GM23338 (cell line): ENCODE results near the gene CABP2.

Experiments
- CREB1 ChIP-seq: fragments of 250-450 bp; sonication (Bioruptor Pico); IDR thresholded peaks from 2 replicates; pipeline ENCODE4 v1.5.0; 2020; ENCODE audit warnings: low read depth, mild to moderate bottlenecking, moderate library complexity
- CTCF ChIP-seq, 2 experiments: fragments of 200-600 bp in 1 of 2; sonication (generic) in 1 of 2; conservative IDR thresholded peaks; 2 replicates each; pipeline versions ENCODE4 v1.5.1 to v1.6.1; 2016 to 2017; ENCODE audit warnings: antibody characterized with exemption in 2 of 2, low read depth in 2 of 2, mild to moderate bottlenecking in 2 of 2, moderate library complexity in 1 of 2
- EZH2 ChIP-seq: fragments of 200-600 bp; sonication (generic); IDR thresholded peaks from one replicate; pipeline ENCODE4 v1.8.0; 2017; ENCODE audit warnings: antibody characterized with exemption, mild to moderate bottlenecking, low read depth; ENCODE audit not compliant: unreplicated experiment
- EZH2phosphoT487 ChIP-seq: fragments of 200-600 bp; sonication (generic); IDR thresholded peaks from one replicate; pipeline ENCODE4 v1.8.1; 2018; ENCODE audit warnings: antibody characterized with exemption; ENCODE audit not compliant: unreplicated experiment
- JUNB ChIP-seq: IDR thresholded peaks from one replicate; pipeline ENCODE4 v1.6.1; 2016; ENCODE audit warnings: antibody characterized with exemption; ENCODE audit not compliant: unreplicated experiment
- NANOG ChIP-seq: IDR thresholded peaks from 2 replicates; pipeline ENCODE4 v1.6.1; 2016; ENCODE audit warnings: antibody characterized with exemption, borderline replicate concordance
- POLR2AphosphoS5 ChIP-seq: IDR thresholded peaks from 2 replicates; pipeline ENCODE4 v1.6.1; 2016; ENCODE audit warnings: antibody characterized with exemption, low read depth
- REST ChIP-seq: IDR thresholded peaks from one replicate; pipeline ENCODE4 v1.6.1; 2018; ENCODE audit warnings: antibody characterized with exemption; ENCODE audit not compliant: unreplicated experiment
- STAT1 ChIP-seq: IDR thresholded peaks from one replicate; pipeline ENCODE4 v1.6.1; 2016; ENCODE audit warnings: antibody characterized with exemption; ENCODE audit not compliant: unreplicated experiment
- TF ChIP-seq, protein P1 (sequence below): fragments of 250-450 bp; sonication (Bioruptor Pico); IDR thresholded peaks from 2 replicates; pipeline ENCODE4 v1.5.0; 2020; ENCODE audit warnings: mild to moderate bottlenecking, moderate library complexity

DNA sequence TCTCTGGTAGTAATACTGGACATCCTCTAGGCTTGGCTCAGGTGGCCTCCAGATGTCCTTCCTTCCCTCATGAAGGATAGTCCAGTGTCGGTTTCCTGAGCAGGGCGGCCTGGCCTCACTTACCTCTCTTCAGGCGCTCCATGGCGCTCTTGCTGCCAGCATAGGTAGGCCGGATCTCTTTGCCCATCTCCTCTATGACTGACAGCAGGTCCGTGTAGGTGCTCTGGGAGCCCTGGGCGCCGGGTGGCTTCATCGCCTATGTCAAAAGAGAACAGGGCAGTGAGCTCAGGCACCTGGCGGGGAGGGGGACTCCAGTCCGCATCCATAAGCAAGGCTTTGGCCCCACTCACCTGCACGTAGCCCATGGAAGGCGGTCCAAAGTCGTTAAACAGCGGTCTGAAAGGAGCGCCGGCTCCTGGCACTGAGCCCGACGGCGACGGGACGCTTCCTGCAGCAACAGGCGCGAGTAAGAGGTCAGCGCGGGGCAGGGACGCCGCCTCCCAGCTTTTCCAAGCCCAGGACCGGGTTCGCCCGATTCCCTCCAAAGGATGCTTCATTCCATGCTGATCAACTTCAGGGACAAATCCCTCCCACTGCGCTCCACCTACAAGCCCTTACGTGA lies 15.9 kb downstream of the CABP2 start:
- no peak for TF ChIP-seq CTCF (conservative IDR thresholded peaks at IDR 0.05; ENCODE audit: low read depth in 2 of 2)
- no peak for TF ChIP-seq REST
- no peak for TF ChIP-seq NANOG
- TF ChIP-seq EZH2 = no peak
- TF ChIP-seq, protein P1, sequence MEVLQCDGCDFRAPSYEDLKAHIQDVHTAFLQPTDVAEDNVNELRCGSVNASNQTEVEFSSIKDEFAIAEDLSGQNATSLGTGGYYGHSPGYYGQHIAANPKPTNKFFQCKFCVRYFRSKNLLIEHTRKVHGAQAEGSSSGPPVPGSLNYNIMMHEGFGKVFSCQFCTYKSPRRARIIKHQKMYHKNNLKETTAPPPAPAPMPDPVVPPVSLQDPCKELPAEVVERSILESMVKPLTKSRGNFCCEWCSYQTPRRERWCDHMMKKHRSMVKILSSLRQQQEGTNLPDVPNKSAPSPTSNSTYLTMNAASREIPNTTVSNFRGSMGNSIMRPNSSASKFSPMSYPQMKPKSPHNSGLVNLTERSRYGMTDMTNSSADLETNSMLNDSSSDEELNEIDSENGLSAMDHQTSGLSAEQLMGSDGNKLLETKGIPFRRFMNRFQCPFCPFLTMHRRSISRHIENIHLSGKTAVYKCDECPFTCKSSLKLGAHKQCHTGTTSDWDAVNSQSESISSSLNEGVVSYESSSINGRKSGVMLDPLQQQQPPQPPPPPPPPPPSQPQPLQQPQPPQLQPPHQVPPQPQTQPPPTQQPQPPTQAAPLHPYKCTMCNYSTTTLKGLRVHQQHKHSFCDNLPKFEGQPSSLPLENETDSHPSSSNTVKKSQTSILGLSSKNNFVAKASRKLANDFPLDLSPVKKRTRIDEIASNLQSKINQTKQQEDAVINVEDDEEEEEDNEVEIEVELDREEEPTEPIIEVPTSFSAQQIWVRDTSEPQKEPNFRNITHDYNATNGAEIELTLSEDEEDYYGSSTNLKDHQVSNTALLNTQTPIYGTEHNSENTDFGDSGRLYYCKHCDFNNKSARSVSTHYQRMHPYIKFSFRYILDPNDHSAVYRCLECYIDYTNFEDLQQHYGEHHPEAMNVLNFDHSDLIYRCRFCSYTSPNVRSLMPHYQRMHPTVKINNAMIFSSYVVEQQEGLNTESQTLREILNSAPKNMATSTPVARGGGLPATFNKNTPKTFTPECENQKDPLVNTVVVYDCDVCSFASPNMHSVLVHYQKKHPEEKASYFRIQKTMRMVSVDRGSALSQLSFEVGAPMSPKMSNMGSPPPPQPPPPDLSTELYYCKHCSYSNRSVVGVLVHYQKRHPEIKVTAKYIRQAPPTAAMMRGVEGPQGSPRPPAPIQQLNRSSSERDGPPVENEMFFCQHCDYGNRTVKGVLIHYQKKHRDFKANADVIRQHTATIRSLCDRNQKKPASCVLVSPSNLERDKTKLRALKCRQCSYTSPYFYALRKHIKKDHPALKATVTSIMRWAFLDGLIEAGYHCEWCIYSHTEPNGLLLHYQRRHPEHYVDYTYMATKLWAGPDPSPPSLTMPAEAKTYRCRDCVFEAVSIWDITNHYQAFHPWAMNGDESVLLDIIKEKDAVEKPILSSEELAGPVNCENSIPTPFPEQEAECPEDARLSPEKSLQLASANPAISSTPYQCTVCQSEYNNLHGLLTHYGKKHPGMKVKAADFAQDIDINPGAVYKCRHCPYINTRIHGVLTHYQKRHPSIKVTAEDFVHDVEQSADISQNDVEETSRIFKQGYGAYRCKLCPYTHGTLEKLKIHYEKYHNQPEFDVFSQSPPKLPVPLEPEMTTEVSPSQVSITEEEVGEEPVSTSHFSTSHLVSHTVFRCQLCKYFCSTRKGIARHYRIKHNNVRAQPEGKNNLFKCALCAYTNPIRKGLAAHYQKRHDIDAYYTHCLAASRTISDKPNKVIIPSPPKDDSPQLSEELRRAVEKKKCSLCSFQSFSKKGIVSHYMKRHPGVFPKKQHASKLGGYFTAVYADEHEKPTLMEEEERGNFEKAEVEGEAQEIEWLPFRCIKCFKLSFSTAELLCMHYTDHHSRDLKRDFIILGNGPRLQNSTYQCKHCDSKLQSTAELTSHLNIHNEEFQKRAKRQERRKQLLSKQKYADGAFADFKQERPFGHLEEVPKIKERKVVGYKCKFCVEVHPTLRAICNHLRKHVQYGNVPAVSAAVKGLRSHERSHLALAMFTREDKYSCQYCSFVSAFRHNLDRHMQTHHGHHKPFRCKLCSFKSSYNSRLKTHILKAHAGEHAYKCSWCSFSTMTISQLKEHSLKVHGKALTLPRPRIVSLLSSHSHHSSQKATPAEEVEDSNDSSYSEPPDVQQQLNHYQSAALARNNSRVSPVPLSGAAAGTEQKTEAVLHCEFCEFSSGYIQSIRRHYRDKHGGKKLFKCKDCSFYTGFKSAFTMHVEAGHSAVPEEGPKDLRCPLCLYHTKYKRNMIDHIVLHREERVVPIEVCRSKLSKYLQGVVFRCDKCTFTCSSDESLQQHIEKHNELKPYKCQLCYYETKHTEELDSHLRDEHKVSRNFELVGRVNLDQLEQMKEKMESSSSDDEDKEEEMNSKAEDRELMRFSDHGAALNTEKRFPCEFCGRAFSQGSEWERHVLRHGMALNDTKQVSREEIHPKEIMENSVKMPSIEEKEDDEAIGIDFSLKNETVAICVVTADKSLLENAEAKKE (CRISPR knock-in tag) = no peak
- TF ChIP-seq POLR2AphosphoS5 = no peak
- TF ChIP-seq CREB1 (CRISPR knock-in tag) = no peak
- no peak for TF ChIP-seq JUNB
- no peak for TF ChIP-seq STAT1
- TF ChIP-seq EZH2phosphoT487 = no peak
